GM18867 (cell line): Measurements from ENCODE around the gene DDX1.

ENCODE experiments used
- ATAC-seq: cut with Tn5 transposase; IDR thresholded peaks from one replicate; pipeline ENCODE4 v1.9.1; 2021; ENCODE audit warnings: mild to moderate bottlenecking, moderate library complexity; ENCODE audit not compliant: unreplicated experiment

DDX1 gene

GRCh38 chr2:15642815-15643500 is 51.3 kb downstream of the DDX1 start:
- ATAC-seq, result no peak

- no peak for ATAC-seq
These were observed 52.3 kb downstream of the DDX1 start for GRCh38 chr2:15643791-15644585.

- ATAC-seq, result no peak
These were observed 53.6 kb downstream of the DDX1 start for GRCh38 chr2:15645300-15645699.

GRCh38 chr2:15645720-15646385 is 54.2 kb downstream of the DDX1 start:
- ATAC-seq, result peak; percentile 69

- no peak for ATAC-seq
These were observed 55.0 kb downstream of the DDX1 start for GRCh38 chr2:15646661-15647060.

GRCh38 chr2:15647622-15648590 is 56.2 kb downstream of the DDX1 start:
- no peak for ATAC-seq

- ATAC-seq, result no peak
These were observed 57.2 kb downstream of the DDX1 start for GRCh38 chr2:15648593-15649525.

GRCh38 chr2:15649561-15650255 is 58.0 kb downstream of the DDX1 start:
- ATAC-seq, result no peak

GRCh38 chr2:15650616-15651366 is 59.1 kb downstream of the DDX1 start:
- ATAC-seq, result no peak

GRCh38 chr2:15651367-15651727 is 59.7 kb downstream of the DDX1 start:
- ATAC-seq, result no peak

GRCh38 chr2:15652252-15652651 is 60.6 kb downstream of the DDX1 start:
- ATAC-seq, result no peak

GRCh38 chr2:15652801-15653200 is 61.1 kb downstream of the DDX1 start:
- ATAC-seq, result no peak

- no peak for ATAC-seq
These were observed 62.4 kb downstream of the DDX1 start for GRCh38 chr2:15653806-15654726.

- ATAC-seq, result no peak
These were observed 63.0 kb downstream of the DDX1 start for GRCh38 chr2:15654727-15655073.

- ATAC-seq, result no peak
These were observed 63.6 kb downstream of the DDX1 start for GRCh38 chr2:15655123-15655887.

GRCh38 chr2:15656090-15656489 is 64.4 kb downstream of the DDX1 start:
- no peak for ATAC-seq

GRCh38 chr2:15657759-15658158 is 66.1 kb downstream of the DDX1 start:
- no peak for ATAC-seq
